Fibroblast of lung (primary cell): ENCODE data around the gene ESAM.
A peak's percentile ranks its signal among the peaks of the same experiment; 100 is the strongest.

ENCODE experiments used
- CTCF ChIP-seq, 2 donors: IDR thresholded peaks in 1 of 2; conservative IDR thresholded peaks in 1 of 2; 1 replicate in 1 of 2; 2 replicates in 1 of 2; pipeline ENCODE4 v1.5.1; 2011 to 2012; ENCODE audit warnings: low read length in 2 of 2, control low read depth in 1 of 2, inconsistent platforms in 1 of 2, low read depth in 1 of 2, mild to moderate bottlenecking in 1 of 2
- EZH2 ChIP-seq: IDR thresholded peaks from 2 replicates; pipeline ENCODE4 v1.5.1; 2012; ENCODE audit warnings: low read length, control low read depth, mild to moderate bottlenecking; ENCODE audit errors: missing control alignments

GRCh38 chr11:124762624-124763155 is 600 bp upstream of the ESAM start:
- TF ChIP-seq EZH2 (peak; percentile 54), CTCF (conservative IDR thresholded peaks at IDR 0.05 in 1 of 2, IDR thresholded peaks at IDR 0.05 in 1 of 2; ENCODE audit: low read depth in 1 of 2, low read length in 2 of 2) (no peak)
